ENCODE data around the gene ZNF207. TPM values are rescaled to one million over a fixed set of nuclear protein-coding genes. Genes with fewer than 3 reads are reported as not detected.

Gene ZNF207
- total RNA-seq, 2 donors from 2014 or later = 82.5 to 95.6 TPM

DNA sequence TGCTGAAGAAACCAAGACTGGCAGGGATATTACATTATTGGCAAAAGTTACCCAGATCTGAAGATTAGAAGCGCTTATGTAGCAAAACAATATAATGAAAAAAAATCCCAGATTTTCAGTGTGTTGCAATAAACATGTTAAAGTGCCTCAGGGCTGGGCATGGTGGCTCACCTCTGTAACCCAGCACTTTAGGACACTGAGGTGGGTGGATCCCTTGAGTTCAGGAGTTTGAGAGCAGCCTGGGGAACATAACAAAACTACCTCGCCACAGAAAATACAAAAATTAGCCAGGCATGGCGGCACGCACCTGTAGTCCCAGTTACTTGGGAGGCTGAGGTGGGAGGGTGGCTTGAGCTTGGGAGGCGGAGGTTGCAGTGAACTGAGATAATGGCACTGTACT is 6.8 kb downstream of the ZNF207 start:
- ATAC-seq = no peak
- H3K27me3 ChIP-seq = no peaks in the 10 kb centered on the region
- WGBS, 2 donors = 92 to 95% methylated on average over 5 of the region's 5 CpGs
- peaks cover 39% of the 10 kb centered on the region for H3K4me1 ChIP-seq
- no peaks in the 10 kb centered on the region for H3K9me3 ChIP-seq
- H3K27ac ChIP-seq = no peak overlapping the region
- intact Hi-C loops (cut with DNase I) = no loop called here
- no peak overlapping the region for H3K4me3 ChIP-seq
- DNase-seq = no peak
- H3K36me3 ChIP-seq (replicated peaks in 1 of 2; ENCODE audit: insufficient read depth in 1 of 2, low read depth in 2 of 2) = peaks cover 3 to 39% of the 10 kb centered on the region in 2 donors
- TF ChIP-seq POLR2A (IDR thresholded peaks at IDR 0.05) = no peak
- TF ChIP-seq, protein P1, sequence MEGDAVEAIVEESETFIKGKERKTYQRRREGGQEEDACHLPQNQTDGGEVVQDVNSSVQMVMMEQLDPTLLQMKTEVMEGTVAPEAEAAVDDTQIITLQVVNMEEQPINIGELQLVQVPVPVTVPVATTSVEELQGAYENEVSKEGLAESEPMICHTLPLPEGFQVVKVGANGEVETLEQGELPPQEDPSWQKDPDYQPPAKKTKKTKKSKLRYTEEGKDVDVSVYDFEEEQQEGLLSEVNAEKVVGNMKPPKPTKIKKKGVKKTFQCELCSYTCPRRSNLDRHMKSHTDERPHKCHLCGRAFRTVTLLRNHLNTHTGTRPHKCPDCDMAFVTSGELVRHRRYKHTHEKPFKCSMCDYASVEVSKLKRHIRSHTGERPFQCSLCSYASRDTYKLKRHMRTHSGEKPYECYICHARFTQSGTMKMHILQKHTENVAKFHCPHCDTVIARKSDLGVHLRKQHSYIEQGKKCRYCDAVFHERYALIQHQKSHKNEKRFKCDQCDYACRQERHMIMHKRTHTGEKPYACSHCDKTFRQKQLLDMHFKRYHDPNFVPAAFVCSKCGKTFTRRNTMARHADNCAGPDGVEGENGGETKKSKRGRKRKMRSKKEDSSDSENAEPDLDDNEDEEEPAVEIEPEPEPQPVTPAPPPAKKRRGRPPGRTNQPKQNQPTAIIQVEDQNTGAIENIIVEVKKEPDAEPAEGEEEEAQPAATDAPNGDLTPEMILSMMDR (IDR thresholded peaks at IDR 0.05) = no peak

DNA sequence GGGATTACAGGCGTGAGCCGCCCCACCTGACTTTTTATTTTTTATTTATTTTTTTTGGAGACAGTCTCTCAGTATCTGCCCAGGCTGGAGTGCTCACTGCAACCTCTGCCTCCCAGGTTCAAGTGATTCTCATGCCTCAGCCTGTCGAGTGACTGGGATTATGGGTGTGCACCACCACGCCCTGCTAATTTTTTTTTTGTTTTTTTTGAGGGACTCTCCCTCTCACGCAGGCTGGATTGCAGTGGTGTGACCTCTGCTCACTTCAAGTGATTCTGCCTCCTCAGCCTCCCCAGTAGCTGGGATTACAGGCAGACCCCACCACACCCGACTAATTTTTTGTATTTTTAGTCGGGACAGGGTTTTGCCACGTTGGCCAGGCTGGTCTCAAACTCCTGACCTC is 7.7 kb downstream of the ZNF207 start:
- no peak for DNase-seq
- Histone ChIP-seq H3K27ac (no peak overlapping the region), H3K36me3 (replicated peaks in 1 of 2; ENCODE audit: insufficient read depth in 1 of 2, low read depth in 2 of 2) (peaks cover 3 to 43% of the 10 kb centered on the region in 2 donors), H3K4me1 (peaks cover 30% of the 10 kb centered on the region), H3K27me3 (no peaks in the 10 kb centered on the region), H3K4me3 (no peak overlapping the region), H3K9me3 (no peaks in the 10 kb centered on the region)
- intact Hi-C loops (cut with DNase I) = no loop called here
- no peak for ATAC-seq
- 83 to 84% methylated on average over 8 of the region's 8 CpGs for WGBS, 2 donors
- TF ChIP-seq, protein P1 (IDR thresholded peaks at IDR 0.05) = no peak
- no peak for TF ChIP-seq POLR2A (IDR thresholded peaks at IDR 0.05)

DNA sequence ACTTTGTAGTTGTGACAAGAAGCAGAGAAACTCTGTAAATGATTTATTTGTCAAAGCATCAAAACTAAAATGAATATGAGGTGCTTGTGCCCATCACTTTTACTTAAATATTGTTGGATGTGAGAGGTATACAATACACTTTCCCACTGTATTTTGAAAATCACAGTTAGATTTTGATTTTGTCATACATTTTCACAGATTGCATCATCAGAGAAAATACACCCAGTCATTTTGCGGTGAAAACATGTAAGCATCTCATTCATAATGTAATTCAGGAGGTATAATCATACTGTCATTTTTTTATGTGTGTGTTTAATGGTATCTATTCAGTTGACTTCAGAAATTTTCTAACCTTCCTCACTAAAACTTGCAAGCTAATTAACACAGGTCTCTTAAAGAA is 11.3 kb downstream of the ZNF207 start:
- 94 to 97% methylated on average over 1 of the region's 1 CpG for WGBS, 2 donors
- Histone ChIP-seq H3K4me3 (no peak overlapping the region), H3K9me3 (no peaks in the 10 kb centered on the region), H3K36me3 (replicated peaks in 1 of 2; ENCODE audit: insufficient read depth in 1 of 2, low read depth in 2 of 2) (peaks cover 18 to 55% of the 10 kb centered on the region in 2 donors), H3K27ac (no peak overlapping the region), H3K27me3 (no peaks in the 10 kb centered on the region), H3K4me1 (no peaks in the 10 kb centered on the region)
- intact Hi-C loops (cut with DNase I) = no loop called here
- DNase-seq (no peak), ATAC-seq (no peak)
- TF ChIP-seq POLR2A (IDR thresholded peaks at IDR 0.05) = no peak
- TF ChIP-seq, protein P1 (IDR thresholded peaks at IDR 0.05) = no peak

DNA sequence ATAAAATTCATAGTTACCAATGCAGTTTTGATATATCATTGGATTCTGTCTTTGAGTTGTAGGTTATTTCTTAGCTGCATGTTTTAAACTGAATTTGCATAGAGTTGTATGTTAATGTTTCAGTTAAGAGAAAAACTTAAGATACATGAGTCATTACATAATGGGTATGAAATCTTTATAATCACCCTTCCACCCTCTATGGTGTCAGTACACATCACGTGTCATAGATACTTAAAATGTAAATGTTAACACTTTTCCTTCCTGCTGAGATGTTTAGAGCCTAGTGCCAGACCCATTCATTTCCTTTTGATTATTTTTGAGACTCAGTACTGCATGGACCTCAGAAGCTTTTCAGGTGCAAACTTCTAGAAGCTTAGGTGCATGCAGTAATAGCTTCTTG is 20.5 kb downstream of the ZNF207 start:
- Histone ChIP-seq H3K4me1 (no peaks in the 10 kb centered on the region), H3K27me3 (no peaks in the 10 kb centered on the region), H3K9me3 (no peaks in the 10 kb centered on the region), H3K36me3 (replicated peaks in 1 of 2; ENCODE audit: insufficient read depth in 1 of 2, low read depth in 2 of 2) (peaks cover 14 to 53% of the 10 kb centered on the region in 2 donors), H3K4me3 (no peak overlapping the region), H3K27ac (no peak overlapping the region)
- intact Hi-C loops (cut with DNase I) = no loop called here
- no peak for DNase-seq
- WGBS, 2 donors = 68 to 75% methylated on average over 1 of the region's 1 CpG
- no peak for TF ChIP-seq POLR2A (IDR thresholded peaks at IDR 0.05)
- TF ChIP-seq, protein P1 (IDR thresholded peaks at IDR 0.05) = no peak
- no peak for ATAC-seq

DNA sequence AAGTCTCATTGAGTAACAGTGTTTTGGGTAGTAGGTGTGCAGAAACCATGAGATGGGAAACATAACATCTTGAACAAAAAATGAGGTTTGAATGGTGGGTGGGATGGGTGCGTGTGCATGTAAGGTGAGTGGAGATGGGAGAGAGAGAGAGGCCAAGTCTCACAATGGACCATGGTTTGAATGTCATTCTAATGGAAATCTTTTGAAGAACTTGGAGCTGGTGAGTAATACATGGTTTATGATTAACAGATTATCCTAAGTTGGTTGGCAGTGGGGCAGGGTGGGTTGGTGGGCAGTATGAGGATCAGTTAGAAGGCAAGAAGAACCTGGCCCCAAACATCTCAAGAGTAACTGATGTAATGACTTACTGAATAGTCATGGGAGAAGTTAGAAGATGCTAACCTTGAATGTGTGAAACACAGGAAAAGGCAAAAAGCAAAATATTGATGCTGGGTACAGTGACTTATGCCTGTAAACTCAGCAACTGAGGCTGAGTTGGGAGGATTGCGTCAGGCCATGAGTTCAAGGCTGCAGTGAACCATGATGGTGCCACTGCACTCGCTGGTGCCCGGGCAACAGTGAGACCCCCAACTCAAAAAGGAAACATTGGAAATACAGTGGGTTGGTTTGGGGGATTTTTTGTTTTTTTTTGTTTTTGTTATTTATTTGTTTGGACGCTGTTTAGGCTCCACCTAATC is 32.7 kb downstream of the ZNF207 start:
- Histone ChIP-seq H3K9me3 (no peaks in the 10 kb centered on the region), H3K4me1 (peaks cover 8% of the 10 kb centered on the region), H3K36me3 (replicated peaks in 1 of 2; ENCODE audit: insufficient read depth in 1 of 2, low read depth in 2 of 2) (peaks cover 0 to 6% of the 10 kb centered on the region in 2 donors), H3K27me3 (no peaks in the 10 kb centered on the region), H3K4me3 (no peak overlapping the region), H3K27ac (no peak overlapping the region)
- WGBS, 2 donors = 93 to 99% methylated on average over 5 of the region's 5 CpGs
- TF ChIP-seq POLR2A (IDR thresholded peaks at IDR 0.05) = no peak
- TF ChIP-seq, protein P1 (IDR thresholded peaks at IDR 0.05) = no peak
- ATAC-seq (no peak), DNase-seq (no peak)
- intact Hi-C loops (cut with DNase I) = no loop called here
